ENCODE results near the gene MAPK13. TPM values are rescaled to one million over a fixed set of nuclear protein-coding genes. Genes with fewer than 3 reads are reported as not detected.

MAPK13 gene
- total RNA-seq, 1 experiment from 2014 or later: 47.3 TPM

DNA sequence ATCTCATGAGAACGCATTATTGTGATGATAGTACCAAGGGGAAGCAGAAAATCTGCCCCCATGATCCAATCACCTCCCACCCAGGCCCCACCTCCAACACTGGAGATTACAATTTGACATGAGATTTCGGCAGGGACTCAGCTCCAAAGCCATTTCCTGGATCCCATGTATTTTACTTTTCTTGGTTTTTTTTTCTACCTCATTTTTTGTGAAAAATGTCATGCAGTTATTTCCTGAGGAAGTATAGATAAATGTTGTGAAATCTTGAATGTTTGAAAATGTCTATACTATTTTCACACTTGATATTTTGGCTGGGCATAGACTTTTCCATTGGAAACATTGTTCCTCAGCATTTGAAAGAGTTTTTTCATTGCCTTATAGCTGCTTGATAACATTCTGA, 57.1 kb downstream of the MAPK13 start:
- BruUV-seq (replicated peaks): no TSS peak
- ChIA-PET POLR2A (no interaction called here), CTCF (no interaction called here), RAD21 (ENCODE audit: low non-redundant PET in 1 of 2, low total read pairs in 2 of 2, uncharacterized antibody in 2 of 2, unreplicated experiment in 2 of 2) (no interaction called here)
- H4K20me1 ChIP-seq (ENCODE audit: insufficient read depth): no peaks in the 10 kb centered on the region
- H3K9me2 ChIP-seq (ENCODE audit: insufficient read depth): no peaks in the 10 kb centered on the region
- H3K27ac ChIP-seq (ENCODE audit: low read depth, low read length): no peak overlapping the region
- no peaks in the 10 kb centered on the region for H3K27me3 ChIP-seq (ENCODE audit: insufficient read depth, low read length)
- H3K9ac ChIP-seq (ENCODE audit: low read length): no peak overlapping the region
- no peak overlapping the region for H3K4me3 ChIP-seq (replicated peaks in 1 of 2; ENCODE audit: low read depth in 1 of 2, low read length in 2 of 2)
- TF ChIP-seq ZNF274 (IDR thresholded peaks at IDR 0.05; ENCODE audit: low read depth, low read length): no peak
- no peak for TF ChIP-seq ZFX (IDR thresholded peaks at IDR 0.05)
- no peak for TF ChIP-seq EGR1 (IDR thresholded peaks at IDR 0.05; ENCODE audit: low read depth)
- TF ChIP-seq, protein P1, sequence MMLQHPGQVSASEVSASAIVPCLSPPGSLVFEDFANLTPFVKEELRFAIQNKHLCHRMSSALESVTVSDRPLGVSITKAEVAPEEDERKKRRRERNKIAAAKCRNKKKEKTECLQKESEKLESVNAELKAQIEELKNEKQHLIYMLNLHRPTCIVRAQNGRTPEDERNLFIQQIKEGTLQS (IDR thresholded peaks at IDR 0.05): no peak
- TF ChIP-seq TCF7L2 (IDR thresholded peaks at IDR 0.05; ENCODE audit: borderline replicate concordance, extremely low read depth, insufficient read depth, insufficient read length): no peak
- no peak for TF ChIP-seq RAD21 (IDR thresholded peaks at IDR 0.05; ENCODE audit: low read depth)
- TF ChIP-seq CEBPB (IDR thresholded peaks at IDR 0.05; ENCODE audit: low read depth): no peak
- H3K4me2 ChIP-seq (ENCODE audit: low read length): no peak overlapping the region
- no peaks in the 10 kb centered on the region for H3K4me1 ChIP-seq (ENCODE audit: control insufficient read depth in 1 of 2, insufficient read depth in 2 of 2, low read length in 2 of 2)
- no peak overlapping the region for H2AFZ ChIP-seq (ENCODE audit: low read depth, low read length, poor library complexity, severe bottlenecking)
- no peak for ATAC-seq
- no peaks in the 10 kb centered on the region for H3K36me3 ChIP-seq (ENCODE audit: control insufficient read depth in 1 of 2, insufficient read depth in 2 of 2, low read length in 2 of 2)
- H3K9me3 ChIP-seq (ENCODE audit: control insufficient read depth in 1 of 2, insufficient read depth in 1 of 2, low read depth in 1 of 2, low read length in 2 of 2): no peaks in the 10 kb centered on the region
- no peaks in the 10 kb centered on the region for H3K79me2 ChIP-seq (ENCODE audit: insufficient read depth, low read length)
- intact Hi-C loops (cut with micrococcal nuclease): no loop called here
- DNase-seq (ENCODE audit: low read depth, low spot score): no peak

Other genes with a start within 250 kb of the MAPK13 start
- 89.4 TPM for gene SRPK1, start 209.4 kb upstream of the MAPK13 start, total RNA-seq (2021; ENCODE audit: unreplicated experiment)
- gene SLC26A8, start 105.9 kb upstream of the MAPK13 start, total RNA-seq (2021; ENCODE audit: unreplicated experiment): not detected
- 34.2 TPM for gene MAPK14, start 102.7 kb upstream of the MAPK13 start, total RNA-seq (2021; ENCODE audit: unreplicated experiment)
- 20.3 TPM for gene BRPF3, start 66.2 kb downstream of the MAPK13 start, total RNA-seq (2021; ENCODE audit: unreplicated experiment)
- 0.10 TPM for gene PNPLA1, start 139.5 kb downstream of the MAPK13 start, total RNA-seq (2021; ENCODE audit: unreplicated experiment)
- not detected for gene BNIP5, start 206.4 kb downstream of the MAPK13 start, total RNA-seq (2021; ENCODE audit: unreplicated experiment)

All from HCT116 (cell line).